Skin of body (tissue), 2 donors: Measurements from ENCODE around the gene CCDC50. TPM values are rescaled to one million over a fixed set of nuclear protein-coding genes. Genes with fewer than 3 reads are reported as not detected.

Experiments
- DNase-seq: peaks from one replicate; lab custom pipeline; 2025; lab: John Stamatoyannopoulos, UW
- total RNA-seq: library from RNA; depleted of rRNA; stranded (reverse); fragments of >200 nt; gene quantifications from one replicate; pipeline ENCODE4 v1.2.3, GENCODE V29; 2014

Gene CCDC50
- total RNA-seq, 1 donor from 2014 or later, result 42.9 TPM

DNA sequence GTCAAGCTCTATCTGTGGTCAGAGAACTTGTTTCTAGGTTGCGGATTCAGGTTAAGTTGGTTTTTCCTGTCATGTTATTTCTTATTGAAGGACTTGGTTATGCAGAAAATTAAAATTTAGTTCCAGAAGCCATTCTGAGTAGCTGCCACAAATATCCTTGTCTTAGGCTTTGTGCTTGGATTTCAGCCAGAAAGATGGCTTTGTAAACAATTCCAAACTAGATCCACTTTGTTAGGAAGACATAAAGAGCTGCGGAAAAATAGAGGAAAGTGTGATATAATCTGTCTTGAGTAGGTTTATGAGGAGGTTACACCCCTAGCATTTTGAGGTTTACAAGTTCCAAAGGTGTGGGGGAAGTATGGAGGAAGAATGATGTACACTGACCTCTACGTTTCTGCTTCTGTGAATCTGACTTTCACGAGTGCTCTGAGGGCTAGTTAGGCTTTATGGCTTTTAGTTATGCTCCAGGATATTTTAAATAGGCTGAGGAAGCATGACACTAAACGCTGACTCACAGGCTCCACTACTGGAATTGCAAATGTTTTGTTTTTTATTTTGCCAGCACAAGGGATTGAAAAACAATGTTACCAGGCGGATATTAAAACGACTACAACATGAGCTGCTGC lies 47.4 kb downstream of the CCDC50 start:
- peak; percentile 49 for DNase-seq

DNA sequence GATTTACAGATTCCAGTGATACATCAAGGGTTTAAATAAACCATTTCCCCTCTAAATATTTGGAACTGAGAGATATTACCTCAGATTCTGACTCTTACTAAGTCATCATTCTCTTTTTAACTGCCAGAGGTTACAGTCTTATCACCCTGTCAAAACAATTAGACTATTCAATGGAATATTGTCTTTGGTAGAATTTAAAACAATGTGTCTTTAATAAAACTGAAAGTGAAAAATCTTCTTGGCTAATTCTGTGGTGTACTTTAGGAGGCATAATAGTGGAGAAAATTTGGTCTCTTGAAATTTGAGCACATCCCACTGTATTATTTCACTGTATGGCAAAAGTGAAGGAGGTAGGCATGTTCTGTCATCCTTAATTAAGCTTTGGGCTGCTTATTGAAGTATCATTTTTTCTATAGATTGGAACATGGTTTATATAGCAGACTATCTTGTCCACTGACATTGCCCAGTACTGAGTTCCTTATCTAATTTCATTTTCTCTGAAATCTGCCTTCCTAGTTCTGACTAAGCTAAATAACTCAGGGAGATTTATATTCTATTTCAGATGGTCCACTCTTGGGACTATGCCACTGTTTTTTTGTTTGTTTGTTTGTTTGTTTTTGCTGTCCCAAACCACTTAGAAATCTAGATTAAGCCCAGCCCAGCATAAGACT lies 49.1 kb downstream of the CCDC50 start:
- DNase-seq, result no peak

DNA sequence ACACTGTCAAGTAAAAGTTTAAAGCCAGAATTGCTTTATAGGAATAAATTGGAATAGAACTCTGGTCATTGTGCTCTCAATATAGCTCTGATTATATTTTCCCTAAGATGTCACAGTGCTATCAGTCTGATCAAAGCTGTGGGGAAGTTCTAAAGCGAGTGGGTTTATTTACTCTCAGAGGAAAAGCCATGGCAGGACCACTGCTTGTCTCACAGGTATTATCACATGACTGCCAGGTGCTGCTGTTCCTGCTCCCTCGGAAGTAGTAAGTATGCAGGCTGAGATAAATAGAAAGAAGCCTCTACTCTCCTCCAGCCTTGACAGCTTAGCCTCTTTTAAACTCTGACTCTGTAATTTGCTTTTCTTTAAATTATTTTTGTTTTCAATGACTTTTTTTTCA lies 50.3 kb downstream of the CCDC50 start:
- no peak for DNase-seq

DNA sequence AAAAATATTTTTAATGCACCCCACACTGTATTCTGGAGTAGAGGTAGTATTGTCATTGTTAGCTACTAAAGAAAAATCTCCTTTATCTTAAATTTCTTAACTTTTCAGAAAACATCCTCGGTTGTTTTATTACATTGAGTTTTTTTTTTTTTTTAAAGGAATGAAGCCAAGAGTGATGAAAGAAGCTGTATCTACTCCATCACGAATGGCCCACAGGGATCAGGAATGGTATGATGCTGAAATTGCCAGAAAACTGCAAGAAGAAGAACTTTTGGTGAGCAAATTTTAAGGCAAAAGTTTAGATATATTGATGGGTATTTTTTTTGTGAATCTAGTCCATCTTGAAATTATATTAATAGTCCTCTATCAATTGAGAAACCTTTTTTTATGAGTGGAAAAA lies 50.8 kb downstream of the CCDC50 start:
- DNase-seq, result no peak

DNA sequence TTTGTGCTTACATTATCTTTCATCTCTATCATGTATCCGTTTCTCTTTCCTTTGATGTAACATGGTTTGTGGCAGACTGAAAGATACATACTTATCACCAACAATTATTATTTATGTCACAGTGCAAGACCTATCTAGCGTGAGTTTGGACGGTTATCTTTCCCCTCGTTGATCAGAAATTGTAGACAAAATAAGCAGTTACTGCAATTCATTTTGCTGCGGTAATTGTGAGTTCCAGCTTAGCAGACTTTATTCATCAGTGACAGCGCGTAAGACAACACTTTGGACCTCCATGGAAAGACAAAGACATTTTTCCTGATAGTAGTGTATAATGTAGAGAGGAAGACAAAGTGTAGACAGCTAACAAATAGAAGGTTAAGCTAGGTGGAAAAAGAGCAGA lies 52.1 kb downstream of the CCDC50 start:
- DNase-seq, result no peak

GRCh38 chr3:191382661-191383060 lies 53.5 kb downstream of the CCDC50 start:
- DNase-seq, result no peak

GRCh38 chr3:191383124-191383523 lies 53.9 kb downstream of the CCDC50 start:
- no peak for DNase-seq

- no peak for DNase-seq
Observed at GRCh38 chr3:191385101-191385500, 55.9 kb downstream of the CCDC50 start.

DNA sequence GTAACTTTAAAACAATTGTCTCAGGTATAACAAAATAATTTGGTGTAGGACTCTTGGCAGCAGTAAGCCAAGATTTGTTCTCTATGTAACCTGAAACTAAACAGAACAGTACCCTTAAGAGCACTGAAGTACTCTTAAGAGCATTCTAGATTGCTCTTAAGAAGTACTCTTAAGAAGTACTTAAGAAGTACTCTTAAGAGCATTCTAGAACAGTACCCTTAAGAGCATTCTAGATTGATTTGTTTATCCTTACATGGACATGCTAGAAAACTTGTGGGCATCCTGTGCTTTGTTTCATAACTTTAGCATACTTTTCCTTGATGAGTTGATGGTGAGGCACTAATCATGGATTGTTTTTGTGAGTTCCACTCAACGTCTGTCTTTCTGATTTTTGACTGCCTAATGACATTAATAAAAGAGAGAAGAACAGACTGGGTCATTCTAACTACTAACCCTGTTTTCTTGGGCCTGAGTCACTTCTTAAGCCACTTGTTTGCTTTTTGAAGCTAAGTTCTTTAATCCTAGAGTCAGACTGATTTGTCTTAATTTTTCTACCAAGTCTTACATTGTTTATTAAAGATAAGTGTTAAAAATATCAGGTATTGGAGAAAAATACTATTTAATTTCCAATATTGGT lies 58.4 kb downstream of the CCDC50 start:
- DNase-seq, result no peak

DNA sequence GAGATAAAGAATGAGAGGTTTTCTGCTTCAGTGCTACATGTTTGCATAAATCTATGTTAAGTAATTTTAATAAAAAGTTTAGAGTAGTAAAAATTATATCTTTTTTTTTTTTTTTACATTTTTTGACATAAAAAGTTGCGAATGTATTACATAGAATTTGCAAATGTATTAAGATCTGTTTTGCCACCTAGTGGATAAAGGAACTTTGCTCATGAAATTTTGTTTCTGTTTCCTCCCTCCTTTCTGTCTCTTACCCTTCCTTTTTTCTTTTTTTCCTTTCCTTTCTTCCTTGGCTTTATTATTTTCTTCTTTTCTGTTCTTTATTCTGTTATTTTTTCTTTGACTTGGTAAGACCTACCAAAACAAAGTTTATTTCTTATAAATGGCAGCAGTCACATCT lies 59.6 kb downstream of the CCDC50 start:
- DNase-seq, result no peak

- DNase-seq, result no peak
Observed at GRCh38 chr3:191390580-191390979, 61.4 kb downstream of the CCDC50 start.

DNA sequence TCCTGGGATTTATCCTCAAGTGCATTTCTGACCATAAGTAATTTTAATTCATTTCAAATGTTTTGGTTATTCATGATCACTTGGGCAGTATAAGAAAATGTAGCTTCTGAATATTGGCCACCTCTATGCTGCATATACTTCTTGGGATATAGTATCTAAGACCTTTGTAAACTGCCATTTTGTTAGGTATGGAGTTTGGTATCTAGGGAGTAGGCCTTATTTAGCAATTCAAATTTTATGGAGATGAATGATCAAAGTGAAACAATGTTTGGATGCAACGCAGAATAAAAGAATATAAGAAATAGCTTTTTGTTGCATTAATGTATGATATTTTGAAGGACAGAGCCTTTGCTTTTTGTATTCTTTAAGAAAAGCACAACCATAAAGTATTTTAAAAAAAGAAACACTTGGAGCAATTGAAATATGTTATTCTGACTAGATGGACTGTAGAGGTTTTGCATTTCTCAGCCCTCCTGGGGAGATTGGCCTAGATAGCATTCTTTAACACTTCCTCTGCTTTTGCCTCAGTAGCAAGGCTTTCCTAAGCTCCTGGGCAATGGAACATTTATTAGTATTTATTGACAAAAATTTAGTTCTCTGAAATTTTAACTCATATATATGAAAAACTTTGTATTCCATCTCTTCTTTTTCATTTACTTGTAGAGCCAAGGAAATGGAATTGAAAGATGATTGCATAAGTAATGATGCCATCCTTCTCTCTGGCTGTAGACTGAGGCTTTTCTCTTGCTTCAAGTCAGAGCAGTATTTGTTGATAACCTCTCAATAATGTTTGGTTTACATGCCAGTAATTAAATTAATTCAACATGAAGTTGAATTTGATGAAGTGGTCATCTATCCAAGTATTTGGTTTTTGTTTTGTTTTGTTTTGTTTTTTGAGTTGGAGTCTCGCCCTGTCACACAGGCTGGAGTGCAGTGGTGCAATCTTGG lies 62.9 kb downstream of the CCDC50 start:
- DNase-seq, result no peak

DNA sequence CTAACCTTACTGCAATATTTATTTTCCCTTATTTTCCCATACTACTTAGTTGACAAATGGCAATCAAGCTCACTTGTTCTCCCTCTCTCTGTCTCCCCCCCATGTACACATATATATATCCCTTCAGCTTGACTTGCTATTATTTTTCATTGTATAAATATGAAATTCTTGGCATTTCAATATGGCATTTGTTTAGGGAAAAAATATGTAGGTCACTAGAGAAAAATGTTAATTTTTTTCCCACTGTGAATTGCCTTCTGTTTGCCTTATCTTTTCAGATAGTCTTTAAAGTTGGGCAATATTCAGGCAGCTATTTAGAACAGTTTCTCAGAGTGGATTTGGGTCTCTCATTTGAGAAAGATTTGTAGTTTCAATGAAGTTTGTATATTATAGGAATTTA lies 64.0 kb downstream of the CCDC50 start:
- DNase-seq, result no peak

- DNase-seq, result no peak
Observed at GRCh38 chr3:191397771-191398170, 68.6 kb downstream of the CCDC50 start.

- DNase-seq, result no peak
Observed at GRCh38 chr3:191398607-191399006, 69.4 kb downstream of the CCDC50 start.

DNA sequence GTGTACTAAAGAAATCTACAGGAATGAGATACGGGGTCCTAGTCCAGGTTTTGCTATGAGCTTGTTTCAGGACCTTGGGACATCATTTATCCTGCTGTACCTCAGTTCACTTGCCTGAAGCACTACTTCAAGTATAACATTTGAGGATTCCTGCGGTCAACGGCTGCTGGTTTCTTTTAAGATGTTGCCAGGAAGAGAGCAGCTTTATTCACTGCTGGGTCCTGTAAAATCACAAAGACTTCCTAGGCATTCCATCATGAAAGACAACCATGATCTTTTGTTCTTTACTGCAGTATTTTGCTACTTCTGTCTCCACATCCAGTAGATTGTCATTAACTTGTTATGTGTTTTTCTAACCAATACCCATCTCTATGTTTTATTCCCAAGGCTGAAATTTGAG lies 70.7 kb downstream of the CCDC50 start:
- no peak for DNase-seq

DNA sequence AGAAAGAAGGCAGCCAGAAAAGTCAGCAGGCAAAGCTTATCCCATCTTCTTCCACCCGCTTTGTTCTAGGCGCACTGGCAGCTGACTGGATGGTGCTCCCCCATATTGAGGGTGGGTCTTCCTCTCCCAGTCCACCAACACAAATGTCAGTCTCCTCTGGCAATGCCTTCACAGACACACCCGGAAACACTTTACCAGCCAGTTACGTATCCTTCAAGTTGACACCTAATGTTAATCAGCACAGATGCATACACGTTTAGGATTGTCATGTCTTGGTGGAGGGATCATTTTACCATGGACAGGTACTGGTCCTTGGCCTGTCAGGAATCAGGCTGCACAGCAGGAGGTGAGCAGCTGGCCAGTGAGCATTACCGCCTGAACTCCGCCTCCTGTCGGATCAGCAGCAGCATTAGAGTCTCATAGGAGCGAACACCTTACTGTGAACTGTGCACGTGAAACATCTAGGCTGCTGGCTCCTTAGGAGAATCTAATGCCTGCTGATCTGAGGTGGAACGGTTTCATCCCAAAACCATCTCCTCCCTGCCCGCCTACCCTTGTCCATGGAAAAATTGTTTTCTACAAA lies 72.7 kb downstream of the CCDC50 start:
- DNase-seq, result no peak

DNA sequence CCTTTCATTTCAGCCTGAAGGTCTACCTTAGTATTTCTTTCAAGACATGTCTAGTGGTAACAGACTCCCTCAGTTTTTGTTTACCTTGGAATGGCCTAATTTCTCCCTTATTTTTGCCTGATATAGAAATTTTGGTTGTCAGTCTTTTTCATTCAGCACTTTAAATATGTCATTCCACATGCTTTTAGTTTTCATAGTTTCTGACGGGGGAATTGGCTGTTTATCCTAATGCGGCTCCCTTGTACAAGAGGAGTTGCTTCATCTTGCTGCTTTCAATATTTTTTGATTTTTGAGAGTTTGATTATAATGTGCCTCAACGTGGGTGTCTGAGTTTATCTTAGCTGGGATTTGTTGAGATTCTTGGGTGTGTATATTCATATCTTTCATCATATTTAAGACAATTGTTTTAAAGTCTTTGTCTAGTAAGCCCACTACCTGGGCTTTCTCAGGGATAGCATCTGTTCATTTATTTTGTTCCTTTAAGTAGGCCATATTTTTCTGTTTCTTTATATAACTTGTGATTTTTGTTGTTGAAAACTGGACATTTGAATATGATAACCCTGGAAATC lies 80.7 kb downstream of the CCDC50 start:
- DNase-seq, result no peak

GRCh38 chr3:191412759-191413158 lies 83.6 kb downstream of the CCDC50 start:
- DNase-seq, result no peak

DNA sequence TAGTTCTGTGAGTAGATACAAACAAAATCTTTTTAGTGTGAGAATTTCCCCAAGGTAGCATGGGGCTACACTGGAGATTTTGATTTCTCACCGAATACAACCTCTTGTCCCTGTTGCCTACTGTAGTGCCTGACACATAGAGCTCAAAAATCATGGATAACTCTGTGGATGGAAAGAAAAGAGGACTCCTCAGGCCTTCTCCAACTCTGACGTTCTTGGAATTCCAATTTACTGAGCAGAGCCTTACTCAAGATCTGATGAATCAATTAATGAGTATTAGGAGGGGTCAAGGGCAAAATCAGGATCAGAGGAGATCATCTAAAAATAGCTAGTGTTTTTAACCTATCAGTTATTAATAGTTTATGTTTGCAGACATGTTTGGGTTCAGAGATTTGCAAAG lies 85.1 kb downstream of the CCDC50 start:
- DNase-seq, result no peak

GRCh38 chr3:191414732-191415131 lies 85.5 kb downstream of the CCDC50 start:
- no peak for DNase-seq
